HepG2 (cell line): ENCODE data around the gene ARHGAP26. TPM values are rescaled to one million over a fixed set of nuclear protein-coding genes. Genes with fewer than 3 reads are reported as not detected.

Experiments
- ATAC-seq: fragments of 200-7000 bp; cut with Tn5 transposase; 3 replicates; pipeline ENCODE4 v1.9.1; 2020; ENCODE audit warnings: mild to moderate bottlenecking, moderate library complexity
- BruUV-seq: library from RNA; stranded (reverse); fragments of 400-500 nt; replicated peaks from 2 replicates; lab custom pipeline; 2021; lab: Mats Ljungman, UMichigan
- CTCF ChIA-PET: fragments of 300-600 bp; formaldehyde crosslinking; extraction: SDS; loops from one replicate; lab custom pipeline; 2021; ENCODE audit warnings: low total read pairs, inconsistent platforms, low intra/inter-chr PET ratio; lab: Yijun Ruan, JAX
- POLR2A ChIA-PET: fragments of 350-600 bp; sonication (Branson Sonifier 250); formaldehyde crosslinking; loops from one replicate; lab custom pipeline; 2020; ENCODE audit warnings: antibody characterized with exemption, inconsistent platforms; lab: Yijun Ruan, JAX
- DNase-seq: peaks from one replicate; pipeline ENCODE4 v3.0.0-alpha.2; 2015; ENCODE audit warnings: low spot score
- FAIRE-seq: peaks from 3 replicates; lab custom pipeline; 2011; peaks lifted over from hg19 to GRCh38; lab: Jason Lieb, UNC
- H2AFZ ChIP-seq: one replicate; pipeline ENCODE4 v1.6.1; 2011; ENCODE audit warnings: low read length, inconsistent platforms
- H3K27ac ChIP-seq: fragments of 300-600 bp; 3 replicates; pipeline ENCODE4 v1.8.0; 2011; ENCODE audit warnings: mixed run types, mild to moderate bottlenecking, mixed read lengths, low read length, inconsistent platforms; ENCODE audit not compliant: insufficient read depth; ENCODE audit errors: extremely low read length
- H3K27me3 ChIP-seq, 2 experiments: fragments of 200-600 bp in 1 of 2; 2 replicates in 1 of 2; 3 replicates in 1 of 2; pipeline versions ENCODE4 v1.6.0 to v1.8.0; 2011; ENCODE audit warnings: low read length in 2 of 2, mild to moderate bottlenecking in 2 of 2, moderate library complexity in 2 of 2, inconsistent platforms in 1 of 2; ENCODE audit not compliant: insufficient read depth in 2 of 2, control insufficient read depth in 1 of 2
- H3K36me3 ChIP-seq, 2 experiments: fragments of 200-600 bp in 1 of 2; replicated peaks in 1 of 2; 2 replicates in 1 of 2; 3 replicates in 1 of 2; pipeline versions ENCODE4 v1.5.1 to v1.8.0; 2011; ENCODE audit warnings: low read length in 2 of 2, inconsistent platforms in 1 of 2; ENCODE audit not compliant: insufficient read depth in 2 of 2, control insufficient read depth in 1 of 2
- H3K4me1 ChIP-seq: 2 replicates; pipeline ENCODE4 v1.5.1; 2012; ENCODE audit warnings: low read length, inconsistent platforms; ENCODE audit not compliant: insufficient read depth
- H3K4me2 ChIP-seq: 2 replicates; pipeline ENCODE4 v1.6.0; 2011; ENCODE audit warnings: low read depth, low read length, inconsistent platforms
- H3K4me3 ChIP-seq, 3 experiments: fragments of 200-600 bp in 1 of 3; sonication (generic), shearing (Covaris generic) in 1 of 3; replicated peaks in 1 of 3; 2 replicates each; pipeline ENCODE4 v1.5.1; 2011 to 2016; ENCODE audit warnings: low read length in 3 of 3, inconsistent platforms in 2 of 3, low read depth in 2 of 3, mild to moderate bottlenecking in 2 of 3, control low read depth in 1 of 3, mixed read lengths in 1 of 3; ENCODE audit not compliant: insufficient read depth in 1 of 3
- H3K79me2 ChIP-seq: one replicate; pipeline ENCODE4 v1.6.1; 2011; ENCODE audit warnings: low read length, inconsistent platforms; ENCODE audit not compliant: insufficient read depth
- H3K9ac ChIP-seq: 2 replicates; pipeline ENCODE4 v1.6.0; 2011; ENCODE audit warnings: mild to moderate bottlenecking, low read depth, low read length, inconsistent platforms; ENCODE audit not compliant: insufficient read depth
- H3K9me3 ChIP-seq: 2 replicates; pipeline ENCODE4 v1.5.1; 2012; ENCODE audit warnings: mild to moderate bottlenecking, low read length
- H4K20me1 ChIP-seq: 2 replicates; pipeline ENCODE4 v1.6.0; 2011; ENCODE audit warnings: inconsistent platforms, mild to moderate bottlenecking, low read length, moderate library complexity; ENCODE audit not compliant: insufficient read depth
- DPF2 ChIP-seq: sonication (generic); formaldehyde crosslinking; IDR thresholded peaks from 2 replicates; pipeline ENCODE4 v1.4.0; 2020; ENCODE audit warnings: mild to moderate bottlenecking, low read depth, missing genetic modification reagents, borderline replicate concordance
- FIP1L1 ChIP-seq: fragments of 200-400 bp; formaldehyde crosslinking; IDR thresholded peaks from 2 replicates; pipeline ENCODE4 v1.6.1; 2018; ENCODE audit warnings: low read depth, mild to moderate bottlenecking, low read length, moderate library complexity, borderline replicate concordance; ENCODE audit not compliant: insufficient read depth
- HDAC6 ChIP-seq: fragments of 200-600 bp; sonication (generic); IDR thresholded peaks from 2 replicates; pipeline ENCODE4 v1.7.0; 2017; ENCODE audit warnings: mild to moderate bottlenecking, antibody characterized with exemption, low read length, low read depth
- HIVEP1 ChIP-seq: sonication (generic); formaldehyde crosslinking; IDR thresholded peaks from 2 replicates; pipeline ENCODE4 v1.4.0; 2020; ENCODE audit warnings: mild to moderate bottlenecking, missing genetic modification reagents
- HOXA3 ChIP-seq: sonication (generic); formaldehyde crosslinking; IDR thresholded peaks from 2 replicates; pipeline ENCODE4 v1.5.0; 2020; ENCODE audit warnings: missing genetic modification reagents
- IRX3 ChIP-seq: sonication (generic); formaldehyde crosslinking; IDR thresholded peaks from 2 replicates; pipeline ENCODE4 v1.8.1; 2023; ENCODE audit warnings: mild to moderate bottlenecking, low read depth, missing genetic modification reagents, borderline replicate concordance
- KLF13 ChIP-seq: sonication (generic); formaldehyde crosslinking; IDR thresholded peaks from 2 replicates; pipeline ENCODE4 v1.4.0; 2020; ENCODE audit warnings: mild to moderate bottlenecking, missing genetic modification reagents
- KLF9 ChIP-seq: IDR thresholded peaks from 2 replicates; pipeline ENCODE4 v1.6.1; 2016; ENCODE audit warnings: low read depth
- LCORL ChIP-seq, 2 experiments: fragments of 450-650 bp in 1 of 2; sonication (generic) in 1 of 2; formaldehyde crosslinking in 1 of 2; IDR thresholded peaks; 2 replicates each; pipeline versions ENCODE4 v1.5.0 to v1.6.1; 2017 to 2020; ENCODE audit warnings: antibody characterized with exemption in 1 of 2, missing genetic modification reagents in 1 of 2
- NCOA2 ChIP-seq: sonication (generic); formaldehyde crosslinking; IDR thresholded peaks from 2 replicates; pipeline ENCODE4 v1.8.0; 2022; ENCODE audit warnings: inconsistent platforms
- NR2F2 ChIP-seq: IDR thresholded peaks from 2 replicates; pipeline ENCODE4 v1.6.1; 2012; ENCODE audit warnings: low read depth, inconsistent platforms, borderline replicate concordance
- SETDB1 ChIP-seq: sonication (generic); formaldehyde crosslinking; IDR thresholded peaks from 2 replicates; pipeline ENCODE4 v1.5.1; 2020; ENCODE audit warnings: missing genetic modification reagents, mild to moderate bottlenecking, borderline replicate concordance
- SRSF1 ChIP-seq: fragments of 200-400 bp; formaldehyde crosslinking; optimal IDR thresholded peaks from 2 replicates; pipeline ENCODE3; 2017; ENCODE audit warnings: mild to moderate bottlenecking, low read depth, low read length, moderate library complexity
- SRSF4 ChIP-seq: fragments of 200-400 bp; formaldehyde crosslinking; IDR thresholded peaks from one replicate; pipeline ENCODE4 v1.6.1; 2018; ENCODE audit warnings: mild to moderate bottlenecking, low read depth, low read length, moderate library complexity; ENCODE audit not compliant: poor library complexity, severe bottlenecking
- ZC3H4 ChIP-seq: sonication (generic); formaldehyde crosslinking; IDR thresholded peaks from 2 replicates; pipeline ENCODE4 v1.4.0; 2020; ENCODE audit warnings: missing genetic modification reagents, borderline replicate concordance
- ZNF101 ChIP-seq: sonication (generic); formaldehyde crosslinking; IDR thresholded peaks from 2 replicates; pipeline ENCODE4 v1.4.0; 2020; ENCODE audit warnings: mild to moderate bottlenecking, low read depth, missing genetic modification reagents, borderline replicate concordance
- ZNF572 ChIP-seq: sonication (generic); formaldehyde crosslinking; IDR thresholded peaks from 2 replicates; pipeline ENCODE4 v1.5.1; 2020; ENCODE audit warnings: mild to moderate bottlenecking, missing genetic modification reagents
- WGBS: methylation state at CpG from one replicate; pipeline ENCODE4 v1.1.6; 2017; ENCODE audit warnings: low lambda C conversion rate; 5-methylcytosine and 5-hydroxymethylcytosine counted together
- in situ Hi-C: cut with HindIII; loops from 2 replicates; pipeline ENCODE4 v1.10.0; 2017; ENCODE audit warnings: low pct_unique_long_range_greater_than_20kb; ENCODE audit not compliant: extremely low pct_ligation_motif_present
- intact Hi-C: fragments of 100-400 bp; cut with micrococcal nuclease; formaldehyde crosslinking; loops from one replicate; pipeline ENCODE4 v1.10.0; 2022; ENCODE audit not compliant: unreplicated experiment
- polyA plus RNA-seq, 8 experiments: library from polyadenylated mRNA; depleted of rRNA in 3 of 8; stranded (reverse) in 7 of 8; unstranded in 1 of 8; fragments of >200 nt; fragmentation: Illumina TruSeq in 4 of 8; extraction: Trizol in 4 of 8; gene quantifications; 2 replicates each; pipeline versions ENCODE4 v1.2.1 to v1.2.3, GENCODE V29; 2011 to 2016; ENCODE audit warnings: low read depth in 4 of 8, missing spikeins in 1 of 8, mixed read lengths in 1 of 8; ENCODE audit not compliant: insufficient read depth in 1 of 8
- total RNA-seq, 5 experiments: library from RNA; depleted of rRNA; stranded (reverse); fragments of >200 nt; fragmentation: Illumina TruSeq; extraction: Trizol; gene quantifications; 2 replicates each; pipeline ENCODE4 v1.2.3, GENCODE V29; 2016; ENCODE audit warnings: low read depth in 1 of 5
- TF ChIP-seq, protein P1 (sequence below): IDR thresholded peaks from 2 replicates; pipeline ENCODE4 v1.6.1; 2016; ENCODE audit warnings: control low read depth
- TF ChIP-seq, protein P2 (sequence below): sonication (generic); formaldehyde crosslinking; IDR thresholded peaks from 2 replicates; pipeline ENCODE4 v1.5.0; 2020; ENCODE audit warnings: missing genetic modification reagents
- TF ChIP-seq, protein P3 (sequence below): sonication (generic); formaldehyde crosslinking; IDR thresholded peaks from 2 replicates; pipeline ENCODE4 v1.5.1; 2020; ENCODE audit warnings: missing genetic modification reagents, mild to moderate bottlenecking, borderline replicate concordance

ARHGAP26 gene
- total and polyA plus RNA-seq, 2 of the 13 experiments (the other 11 are each of a cell fraction or from before 2014, with no cell fraction given), result 9.6 to 18.2 TPM

DNA sequence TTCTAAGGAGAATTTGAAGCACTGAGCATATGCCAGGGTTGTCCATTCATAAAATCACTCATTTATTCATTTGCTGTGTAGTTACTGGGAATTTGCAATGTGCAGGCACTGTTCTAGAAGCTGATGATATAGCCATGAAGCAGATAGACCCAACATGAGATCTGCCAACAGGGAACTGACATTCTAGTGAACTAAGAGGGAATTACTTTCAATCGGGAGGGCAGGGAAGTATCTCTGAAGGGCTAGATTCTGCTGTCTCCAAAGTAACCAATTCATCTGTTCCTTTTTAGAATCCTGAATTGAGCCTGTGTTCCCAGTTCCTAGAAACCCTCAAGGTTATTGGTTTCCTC, 11.4 kb upstream of the ARHGAP26 start (continued):
- TF ChIP-seq LCORL (IDR thresholded peaks at IDR 0.05) (no peak), LCORL (CRISPR knock-in tag; IDR thresholded peaks at IDR 0.05) (no peak), ZC3H4 (CRISPR knock-in tag) (no peak), NCOA2 (CRISPR knock-in tag) (no peak), SRSF1 (no peak), HDAC6 (no peak)
- TF ChIP-seq, protein P1, sequence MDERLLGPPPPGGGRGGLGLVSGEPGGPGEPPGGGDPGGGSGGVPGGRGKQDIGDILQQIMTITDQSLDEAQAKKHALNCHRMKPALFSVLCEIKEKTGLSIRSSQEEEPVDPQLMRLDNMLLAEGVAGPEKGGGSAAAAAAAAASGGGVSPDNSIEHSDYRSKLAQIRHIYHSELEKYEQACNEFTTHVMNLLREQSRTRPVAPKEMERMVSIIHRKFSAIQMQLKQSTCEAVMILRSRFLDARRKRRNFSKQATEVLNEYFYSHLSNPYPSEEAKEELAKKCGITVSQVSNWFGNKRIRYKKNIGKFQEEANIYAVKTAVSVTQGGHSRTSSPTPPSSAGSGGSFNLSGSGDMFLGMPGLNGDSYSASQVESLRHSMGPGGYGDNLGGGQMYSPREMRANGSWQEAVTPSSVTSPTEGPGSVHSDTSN (CRISPR knock-in tag), result no peak
- TF ChIP-seq, protein P2, sequence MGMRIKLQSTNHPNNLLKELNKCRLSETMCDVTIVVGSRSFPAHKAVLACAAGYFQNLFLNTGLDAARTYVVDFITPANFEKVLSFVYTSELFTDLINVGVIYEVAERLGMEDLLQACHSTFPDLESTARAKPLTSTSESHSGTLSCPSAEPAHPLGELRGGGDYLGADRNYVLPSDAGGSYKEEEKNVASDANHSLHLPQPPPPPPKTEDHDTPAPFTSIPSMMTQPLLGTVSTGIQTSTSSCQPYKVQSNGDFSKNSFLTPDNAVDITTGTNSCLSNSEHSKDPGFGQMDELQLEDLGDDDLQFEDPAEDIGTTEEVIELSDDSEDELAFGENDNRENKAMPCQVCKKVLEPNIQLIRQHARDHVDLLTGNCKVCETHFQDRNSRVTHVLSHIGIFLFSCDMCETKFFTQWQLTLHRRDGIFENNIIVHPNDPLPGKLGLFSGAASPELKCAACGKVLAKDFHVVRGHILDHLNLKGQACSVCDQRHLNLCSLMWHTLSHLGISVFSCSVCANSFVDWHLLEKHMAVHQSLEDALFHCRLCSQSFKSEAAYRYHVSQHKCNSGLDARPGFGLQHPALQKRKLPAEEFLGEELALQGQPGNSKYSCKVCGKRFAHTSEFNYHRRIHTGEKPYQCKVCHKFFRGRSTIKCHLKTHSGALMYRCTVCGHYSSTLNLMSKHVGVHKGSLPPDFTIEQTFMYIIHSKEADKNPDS, result no peak

DNA sequence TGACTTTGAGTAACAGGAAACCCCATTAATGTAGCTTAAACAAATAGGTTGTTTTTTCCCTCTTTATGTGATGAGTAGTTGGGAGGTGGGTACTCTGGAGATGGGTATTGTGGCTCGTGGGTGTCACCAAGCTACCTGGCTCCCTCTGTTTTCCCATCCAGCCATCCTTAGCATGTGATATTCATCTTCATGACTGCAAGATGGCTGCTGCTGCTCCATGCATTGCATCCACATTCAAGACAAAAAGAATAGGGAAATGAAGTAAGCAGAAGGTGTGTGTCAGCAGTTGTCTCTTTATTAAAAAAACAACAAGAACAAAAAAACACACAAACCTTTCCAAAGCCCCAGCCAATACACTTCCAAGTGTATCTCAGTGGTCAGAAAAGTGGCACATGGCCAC, 6.5 kb upstream of the ARHGAP26 start:
- Histone ChIP-seq H3K27me3 (peaks cover 0 to 10% of the 10 kb centered on the region in 2 experiments; a peak in 3 of 5 replicates), H4K20me1 (no peaks in the 10 kb centered on the region), H3K36me3 (no peaks in the 10 kb centered on the region), H3K4me1 (peaks cover 4% of the 10 kb centered on the region; the same call in 1 of the 2 replicates), H3K4me3 (no peak overlapping the region), H3K4me2 (no peak overlapping the region), H3K9me3 (no peaks in the 10 kb centered on the region), H3K79me2 (no peaks in the 10 kb centered on the region), H3K9ac (no peak overlapping the region), H3K27ac (no peak overlapping the region), H2AFZ (no peak overlapping the region)
- intact Hi-C loops (no loop called here), in situ Hi-C loops (no loop called here)
- DNase-seq, result no peak
- POLR2A ChIA-PET, result no interaction called here
- WGBS, result 10% methylated on average over 1 of the region's 1 CpG
- BruUV-seq, result no TSS peak
- CTCF ChIA-PET, result no interaction called here
- no peak for ATAC-seq
- no peak for FAIRE-seq
- no peak for TF ChIP-seq DPF2
- TF ChIP-seq ZNF101 (CRISPR knock-in tag), result no peak
- no peak for TF ChIP-seq SRSF4
- no peak for TF ChIP-seq IRX3 (CRISPR knock-in tag)
- TF ChIP-seq, protein P3, sequence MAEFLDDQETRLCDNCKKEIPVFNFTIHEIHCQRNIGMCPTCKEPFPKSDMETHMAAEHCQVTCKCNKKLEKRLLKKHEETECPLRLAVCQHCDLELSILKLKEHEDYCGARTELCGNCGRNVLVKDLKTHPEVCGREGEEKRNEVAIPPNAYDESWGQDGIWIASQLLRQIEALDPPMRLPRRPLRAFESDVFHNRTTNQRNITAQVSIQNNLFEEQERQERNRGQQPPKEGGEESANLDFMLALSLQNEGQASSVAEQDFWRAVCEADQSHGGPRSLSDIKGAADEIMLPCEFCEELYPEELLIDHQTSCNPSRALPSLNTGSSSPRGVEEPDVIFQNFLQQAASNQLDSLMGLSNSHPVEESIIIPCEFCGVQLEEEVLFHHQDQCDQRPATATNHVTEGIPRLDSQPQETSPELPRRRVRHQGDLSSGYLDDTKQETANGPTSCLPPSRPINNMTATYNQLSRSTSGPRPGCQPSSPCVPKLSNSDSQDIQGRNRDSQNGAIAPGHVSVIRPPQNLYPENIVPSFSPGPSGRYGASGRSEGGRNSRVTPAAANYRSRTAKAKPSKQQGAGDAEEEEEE (CRISPR knock-in tag), result no peak
- no peak for TF ChIP-seq SETDB1 (CRISPR knock-in tag)
- TF ChIP-seq KLF13 (CRISPR knock-in tag), result no peak
- no peak for TF ChIP-seq ZNF572 (CRISPR knock-in tag)
- no peak for TF ChIP-seq HIVEP1
- TF ChIP-seq NR2F2, result no peak
- no peak for TF ChIP-seq KLF9
- no peak for TF ChIP-seq FIP1L1
- TF ChIP-seq HOXA3, result no peak
